WTC11 (cell line): ENCODE results near the gene ABHD12. TPM values are rescaled to one million over a fixed set of nuclear protein-coding genes. Genes with fewer than 3 reads are reported as not detected.

Source experiments
- ATAC-seq: fragments of 200-7000 bp; cut with Tn5 transposase; 2 replicates; pipeline ENCODE4 v1.10.0; 2021; ENCODE audit warnings: mild to moderate bottlenecking, moderate library complexity
- CTCF ChIA-PET: fragments of 300-600 bp; sonication (Branson Sonifier 250); formaldehyde crosslinking; loops from one replicate; lab custom pipeline; 2021; ENCODE audit warnings: antibody characterized with exemption; lab: Charles Lee
- POLR2A ChIA-PET: fragments of 350-600 bp; sonication (Branson Sonifier 250); formaldehyde crosslinking; loops from one replicate; lab custom pipeline; 2021; ENCODE audit warnings: antibody characterized with exemption; lab: Charles Lee
- DNase-seq: peaks from one replicate; pipeline ENCODE4 v3.0.0; 2021; ENCODE audit warnings: low spot score
- H3K27ac Mint-ChIP-seq: 2 replicates; pipeline ENCODE4 v1.8.0; 2021; ENCODE audit warnings: mixed read lengths
- H3K27me3 Mint-ChIP-seq: 2 replicates; pipeline ENCODE4 v1.8.0; 2021; ENCODE audit warnings: low read depth, mild to moderate bottlenecking, moderate library complexity, mixed read lengths
- H3K36me3 Mint-ChIP-seq: 2 replicates; pipeline ENCODE4 v1.8.0; 2021; ENCODE audit warnings: mixed read lengths
- H3K4me1 Mint-ChIP-seq: 2 replicates; pipeline ENCODE4 v1.8.0; 2022; ENCODE audit warnings: mixed read lengths
- H3K4me3 Mint-ChIP-seq: 2 replicates; pipeline ENCODE4 v1.8.0; 2021; ENCODE audit warnings: mild to moderate bottlenecking, moderate library complexity, mixed read lengths
- H3K9me3 Mint-ChIP-seq: 2 replicates; pipeline ENCODE4 v1.8.0; 2021; ENCODE audit warnings: mixed read lengths
- ATF6 ChIP-seq: sonication (generic); formaldehyde crosslinking; IDR thresholded peaks from 2 replicates; pipeline ENCODE4 v1.8.1; 2023; ENCODE audit warnings: mild to moderate bottlenecking, missing genetic modification reagents
- FOXK1 ChIP-seq: sonication (generic); formaldehyde crosslinking; IDR thresholded peaks from 2 replicates; pipeline ENCODE4 v1.8.0; 2022; ENCODE audit warnings: mild to moderate bottlenecking, moderate library complexity, missing genetic modification reagents
- FOXP1 ChIP-seq: sonication (generic); formaldehyde crosslinking; IDR thresholded peaks from 2 replicates; pipeline ENCODE4 v1.8.0; 2022; ENCODE audit warnings: missing genetic modification reagents, mild to moderate bottlenecking, moderate library complexity, borderline replicate concordance
- FOXP4 ChIP-seq: sonication (generic); formaldehyde crosslinking; IDR thresholded peaks from 2 replicates; pipeline ENCODE4 v1.8.0; 2022; ENCODE audit warnings: mild to moderate bottlenecking, missing genetic modification reagents
- GRHL2 ChIP-seq: fragments of 250-450 bp; sonication (Bioruptor Pico); IDR thresholded peaks from 2 replicates; pipeline ENCODE4 v1.8.0; 2022; ENCODE audit warnings: mild to moderate bottlenecking, moderate library complexity; ENCODE audit not compliant: insufficient replicate concordance, severe bottlenecking
- GTF2I ChIP-seq: fragments of 250-450 bp; sonication (Bioruptor Pico); conservative IDR thresholded peaks from 2 replicates; pipeline ENCODE4 v1.4.0; 2021; ENCODE audit warnings: mild to moderate bottlenecking
- NR3C1 ChIP-seq: sonication (generic); formaldehyde crosslinking; conservative IDR thresholded peaks from 2 replicates; pipeline ENCODE4 v1.8.1; 2023; ENCODE audit warnings: low read depth, mild to moderate bottlenecking, missing genetic modification reagents
- SMAD4 ChIP-seq: sonication (generic); formaldehyde crosslinking; IDR thresholded peaks from 2 replicates; pipeline ENCODE4 v1.8.0; 2022; ENCODE audit warnings: mild to moderate bottlenecking, missing genetic modification reagents
- SOX15 ChIP-seq: fragments of 250-450 bp; sonication (Bioruptor Pico); IDR thresholded peaks from 2 replicates; pipeline ENCODE4 v1.9.0; 2021; ENCODE audit warnings: mild to moderate bottlenecking
- USF1 ChIP-seq: sonication (generic); formaldehyde crosslinking; IDR thresholded peaks from 2 replicates; pipeline ENCODE4 v1.8.0; 2022; ENCODE audit warnings: mild to moderate bottlenecking, missing genetic modification reagents
- ZBTB21 ChIP-seq: sonication (generic); formaldehyde crosslinking; IDR thresholded peaks from 2 replicates; pipeline ENCODE4 v1.8.1; 2023; ENCODE audit warnings: mild to moderate bottlenecking, missing genetic modification reagents, borderline replicate concordance
- ZNF425 ChIP-seq: fragments of 250-450 bp; sonication (Bioruptor Pico); conservative IDR thresholded peaks from 2 replicates; pipeline ENCODE4 v1.9.0; 2021; ENCODE audit warnings: mild to moderate bottlenecking
- ZNF512 ChIP-seq: sonication (generic); formaldehyde crosslinking; IDR thresholded peaks from 2 replicates; pipeline ENCODE4 v1.8.1; 2022; ENCODE audit warnings: missing genetic modification reagents, borderline replicate concordance
- ZNF671 ChIP-seq: fragments of 250-450 bp; sonication (Bioruptor Pico); IDR thresholded peaks from 2 replicates; pipeline ENCODE4 v1.8.0; 2021; ENCODE audit warnings: mild to moderate bottlenecking
- total RNA-seq: library from RNA; stranded (reverse); gene quantifications from 3 replicates; pipeline ENCODE4 v1.2.3, GENCODE V29; 2021

Gene ABHD12
- total RNA-seq, 1 experiment from 2014 or later = 63.1 TPM

- no peak for TF ChIP-seq FOXP1 (CRISPR knock-in tag)
- no peak for TF ChIP-seq FOXK1 (CRISPR knock-in tag)
- no peak for TF ChIP-seq ZNF671 (CRISPR knock-in tag)
- TF ChIP-seq FOXP4 (CRISPR knock-in tag) = no peak
- TF ChIP-seq USF1 (CRISPR knock-in tag) = no peak
- TF ChIP-seq ZBTB21 (CRISPR knock-in tag) = no peak
- TF ChIP-seq SMAD4 (CRISPR knock-in tag) = no peak
- no peak for TF ChIP-seq ZNF425 (CRISPR knock-in tag)
- no peak for TF ChIP-seq SOX15
- TF ChIP-seq ZNF512 (CRISPR knock-in tag) = no peak
- TF ChIP-seq NR3C1 (CRISPR knock-in tag) = no peak
- TF ChIP-seq ATF6 (CRISPR knock-in tag) = no peak
- TF ChIP-seq GTF2I (CRISPR knock-in tag) = no peak
- TF ChIP-seq GRHL2 (CRISPR knock-in tag) = no peak
- Mint-ChIP-seq H3K9me3 (no peaks in the 10 kb centered on the region), H3K27ac (no peak overlapping the region), H3K27me3 (no peaks in the 10 kb centered on the region), H3K4me1 (peaks cover 5% of the 10 kb centered on the region; the same call in 1 of the 2 replicates), H3K4me3 (no peak overlapping the region), H3K36me3 (peaks cover 26% of the 10 kb centered on the region)
- ATAC-seq (no peak), DNase-seq (no peak)
- CTCF ChIA-PET = interaction anchor here (1.1 to 2.2 kb wide), 3 partner anchors 25 to 109 kb away, joined by 4 to 7 read pairs (median 4); no protein-coding TSS in a partner anchor
- POLR2A ChIA-PET = no interaction called here
Observed at GRCh38 chr20:25289886-25290597, 100.6 kb downstream of the ABHD12 start.
